Lung microvascular endothelial cell (primary cell): ENCODE data around the gene ACRBP. TPM values are rescaled to one million over a fixed set of nuclear protein-coding genes. Genes with fewer than 3 reads are reported as not detected.

Experiments used
- total RNA-seq: library from RNA; depleted of rRNA; stranded (reverse); fragments of >200 nt; gene quantifications from 2 replicates; pipeline ENCODE4 v1.2.1, GENCODE V29; 2014

ACRBP gene
- total RNA-seq, 1 donor from 2014 or later: 0.20 TPM

Other genes with a start within 250 kb of the ACRBP start
- not detected in 2 replicates for gene CD27, start 202.5 kb downstream of the ACRBP start, total RNA-seq
- gene TAPBPL, start 195.4 kb downstream of the ACRBP start, total RNA-seq: 6.5 and 19.6 TPM in 2 replicates
- gene VAMP1, start 176.8 kb downstream of the ACRBP start, total RNA-seq: 2.6 and 5.0 TPM in 2 replicates
- gene MRPL51, start 154.2 kb downstream of the ACRBP start, total RNA-seq: 121 and 130 TPM in 2 replicates
- gene NCAPD2, start 153.3 kb downstream of the ACRBP start, total RNA-seq: 15.3 and 32.9 TPM in 2 replicates
- 3,072 and 3,739 TPM in 2 replicates for gene GAPDH, start 112.9 kb downstream of the ACRBP start, total RNA-seq
- 6.3 and 8.5 TPM in 2 replicates for gene IFFO1, start 91.4 kb downstream of the ACRBP start, total RNA-seq
- gene NOP2, start 79.1 kb downstream of the ACRBP start, total RNA-seq: 7.4 and 11.7 TPM in 2 replicates
- 155 and 187 TPM in 2 replicates for gene CHD4, start 40.1 kb downstream of the ACRBP start, total RNA-seq
- gene LPAR5, start 11.5 kb downstream of the ACRBP start, total RNA-seq: not detected in 2 replicates
- gene ING4, start 15.7 kb upstream of the ACRBP start, total RNA-seq: 34.4 and 44.0 TPM in 2 replicates
- gene ZNF384, start 41.9 kb upstream of the ACRBP start, total RNA-seq: 6.3 and 8.5 TPM in 2 replicates
- gene PIANP, start 53.4 kb upstream of the ACRBP start, total RNA-seq: not detected in 2 replicates
- gene COPS7A, start 76.6 kb upstream of the ACRBP start, total RNA-seq: 28.3 and 43.5 TPM in 2 replicates
- 69.8 and 70.2 TPM in 2 replicates for gene MLF2, start 105.7 kb upstream of the ACRBP start, total RNA-seq
- gene PTMS, start 118.9 kb upstream of the ACRBP start, total RNA-seq: 45.1 and 56.0 TPM in 2 replicates
- 0.20 and 0.22 TPM in 2 replicates for gene LAG3, start 125.1 kb upstream of the ACRBP start, total RNA-seq
- gene CD4, start 142.1 kb upstream of the ACRBP start, total RNA-seq: not detected in 2 replicates
- gene GPR162, start 174.4 kb upstream of the ACRBP start, total RNA-seq: 0.20 and 0.87 TPM in 2 replicates
- gene P3H3, start 181.0 kb upstream of the ACRBP start, total RNA-seq: 12.9 and 25.7 TPM in 2 replicates
- 0.22 and 0.40 TPM in 2 replicates for gene GNB3, start 193.5 kb upstream of the ACRBP start, total RNA-seq
- gene CDCA3, start 203.9 kb upstream of the ACRBP start, total RNA-seq: 3.4 and 8.9 TPM in 2 replicates
- gene USP5, start 204.7 kb upstream of the ACRBP start, total RNA-seq: 57.9 and 59.9 TPM in 2 replicates
- 958 and 967 TPM in 2 replicates for gene TPI1, start 220.1 kb upstream of the ACRBP start, total RNA-seq
- gene SPSB2, start 225.9 kb upstream of the ACRBP start, total RNA-seq: 2.2 and 4.2 TPM in 2 replicates